DND-41 (cell line): ENCODE data around the gene ALDH1A3.

Experiments used
- CTCF ChIP-seq: IDR thresholded peaks from 2 replicates; pipeline ENCODE4 v1.5.1; 2012; ENCODE audit warnings: borderline replicate concordance, low read length, moderate library complexity, mild to moderate bottlenecking; ENCODE audit not compliant: poor library complexity, severe bottlenecking; ENCODE audit errors: extremely low read depth
- EZH2 ChIP-seq: IDR thresholded peaks from 3 replicates; pipeline ENCODE4 v1.6.1; 2012; ENCODE audit warnings: borderline replicate concordance, low read depth, mild to moderate bottlenecking, moderate library complexity, low read length, inconsistent platforms; ENCODE audit not compliant: severe bottlenecking

GRCh38 chr15:100914876-100915275, 35.2 kb downstream of the ALDH1A3 start:
- TF ChIP-seq CTCF (no peak), EZH2 (no peak)
